MM.1S (cell line): ENCODE data around the gene TUBB4B.

Source experiments
- DNase-seq: peaks from one replicate; pipeline ENCODE4 v3.0.0-alpha.2; 2015
- H2AFZ ChIP-seq: fragments of 300-600 bp; sonication (generic); 2 replicates; pipeline ENCODE4 v1.6.0; 2016; ENCODE audit warnings: antibody characterized with exemption, low read length
- H3F3A ChIP-seq: fragments of 300-600 bp; sonication (generic); 2 replicates; pipeline ENCODE4 v1.6.1; 2016; ENCODE audit warnings: mild to moderate bottlenecking, antibody characterized with exemption, low read length, moderate library complexity, mixed read lengths; ENCODE audit not compliant: insufficient read depth
- H3K27ac ChIP-seq: fragments of 300-600 bp; sonication (generic); 2 replicates; pipeline ENCODE4 v1.5.1; 2016; ENCODE audit warnings: mild to moderate bottlenecking, low read length
- H3K27me3 ChIP-seq: fragments of 300-600 bp; sonication (generic); replicated peaks from 2 replicates; pipeline ENCODE4 v1.6.0; 2016; ENCODE audit warnings: low read length; ENCODE audit not compliant: insufficient read depth
- H3K36me3 ChIP-seq: fragments of 300-600 bp; sonication (generic); replicated peaks from 2 replicates; pipeline ENCODE4 v1.6.1; 2016; ENCODE audit warnings: mild to moderate bottlenecking, low read length, mixed read lengths; ENCODE audit not compliant: insufficient read depth
- H3K4me1 ChIP-seq: fragments of 300-600 bp; sonication (generic); 2 replicates; pipeline ENCODE4 v1.6.1; 2016; ENCODE audit warnings: low read length, mixed read lengths
- H3K4me2 ChIP-seq: fragments of 300-600 bp; sonication (generic); 2 replicates; pipeline ENCODE4 v1.6.0; 2016; ENCODE audit warnings: low read depth, low read length
- H3K4me3 ChIP-seq: fragments of 300-600 bp; sonication (generic); 2 replicates; pipeline ENCODE4 v1.5.1; 2016; ENCODE audit warnings: low read length, mixed read lengths
- H3K79me2 ChIP-seq: fragments of 300-600 bp; sonication (generic); 2 replicates; pipeline ENCODE4 v1.6.1; 2016; ENCODE audit warnings: mixed run types, low read length, mixed read lengths
- H3K9ac ChIP-seq: fragments of 300-600 bp; sonication (generic); 2 replicates; pipeline ENCODE4 v1.6.1; 2016; ENCODE audit warnings: low read length, mixed read lengths
- H3K9me2 ChIP-seq: fragments of 300-600 bp; sonication (generic); replicated peaks from 2 replicates; pipeline ENCODE4 v1.6.1; 2016; ENCODE audit warnings: mild to moderate bottlenecking, low read length, mixed read lengths; ENCODE audit not compliant: insufficient read depth
- H3K9me3 ChIP-seq: fragments of 300-600 bp; sonication (generic); replicated peaks from 2 replicates; pipeline ENCODE4 v1.6.1; 2016; ENCODE audit warnings: mild to moderate bottlenecking, low read length, mixed read lengths; ENCODE audit not compliant: insufficient read depth
- H4K20me1 ChIP-seq: fragments of 300-600 bp; sonication (generic); 2 replicates; pipeline ENCODE4 v1.6.1; 2016; ENCODE audit warnings: mild to moderate bottlenecking, low read length, moderate library complexity, mixed read lengths; ENCODE audit not compliant: insufficient read depth
- CTCF ChIP-seq: fragments of 300-600 bp; sonication (generic); IDR thresholded peaks from 2 replicates; pipeline ENCODE4 v1.5.1; 2016; ENCODE audit warnings: antibody characterized with exemption, low read length, mixed read lengths
- EZH2 ChIP-seq: fragments of 300-600 bp; sonication (generic); optimal IDR thresholded peaks from 2 replicates; pipeline ENCODE3; 2017; ENCODE audit warnings: low read depth, mild to moderate bottlenecking, antibody characterized with exemption, low read length, mixed read lengths
- EZH2phosphoT487 ChIP-seq: fragments of 300-600 bp; sonication (generic); IDR thresholded peaks from 2 replicates; pipeline ENCODE4 v1.6.1; 2018; ENCODE audit warnings: antibody characterized with exemption, low read length

TUBB4B gene

GRCh38 chr9:137272241-137273094 lies 31.4 kb downstream of the TUBB4B start:
- Histone ChIP-seq H3K4me1 (peaks cover 23% of the 10 kb centered on the region), H3K4me2 (no peak overlapping the region), H2AFZ (no peak overlapping the region), H3F3A (peaks cover 8% of the 10 kb centered on the region; the same call in 1 of the 2 replicates), H3K36me3 (no peaks in the 10 kb centered on the region), H3K4me3 (no peak overlapping the region), H3K79me2 (0 out of 2 replicates have a peak, but pooled peaks cover 5% of the 10 kb centered on the region), H3K9ac (no peak overlapping the region), H3K27me3 (no peaks in the 10 kb centered on the region), H4K20me1 (no peaks in the 10 kb centered on the region), H3K9me2 (no peaks in the 10 kb centered on the region), H3K27ac (no peak overlapping the region), H3K9me3 (no peaks in the 10 kb centered on the region)
- no peak for TF ChIP-seq CTCF
- no peak for TF ChIP-seq EZH2phosphoT487
- TF ChIP-seq EZH2 = no peak
- no peak for DNase-seq

- Histone ChIP-seq H3K27me3 (no peaks in the 10 kb centered on the region), H4K20me1 (no peaks in the 10 kb centered on the region), H3K4me1 (peaks cover 19% of the 10 kb centered on the region), H3K79me2 (peaks cover 10% of the 10 kb centered on the region; the same call in 1 of the 2 replicates), H3K9me3 (no peaks in the 10 kb centered on the region), H3K4me2 (no peak overlapping the region), H3K9ac (no peak overlapping the region), H2AFZ (no peak overlapping the region), H3K4me3 (no peak overlapping the region), H3K27ac (no peak overlapping the region), H3K36me3 (no peaks in the 10 kb centered on the region), H3F3A (peaks cover 8% of the 10 kb centered on the region; the same call in 1 of the 2 replicates), H3K9me2 (no peaks in the 10 kb centered on the region)
- no peak for DNase-seq
- TF ChIP-seq CTCF = no peak
- no peak for TF ChIP-seq EZH2phosphoT487
- TF ChIP-seq EZH2 = no peak
Measured at GRCh38 chr9:137273095-137273490, 32.0 kb downstream of the TUBB4B start.

- Histone ChIP-seq H3K4me3 (no peak overlapping the region), H3K79me2 (peaks cover 9% of the 10 kb centered on the region; the same call in 1 of the 2 replicates), H3K9me3 (no peaks in the 10 kb centered on the region), H4K20me1 (no peaks in the 10 kb centered on the region), H3K4me2 (no peak overlapping the region), H3K9me2 (no peaks in the 10 kb centered on the region), H3K27ac (no peak overlapping the region), H3K4me1 (peaks cover 14% of the 10 kb centered on the region), H3K27me3 (no peaks in the 10 kb centered on the region), H2AFZ (no peak overlapping the region), H3K36me3 (no peaks in the 10 kb centered on the region), H3K9ac (no peak overlapping the region), H3F3A (peaks cover 4% of the 10 kb centered on the region; the same call in 1 of the 2 replicates)
- TF ChIP-seq CTCF (no peak), EZH2 (no peak), EZH2phosphoT487 (no peak)
- no peak for DNase-seq
Measured at GRCh38 chr9:137273611-137274320, 32.7 kb downstream of the TUBB4B start.
